Astrocyte (in vitro differentiated cells and primary cell): ENCODE results near the gene C16orf46.

ENCODE experiments used
- CTCF ChIP-seq: IDR thresholded peaks from 2 replicates; pipeline ENCODE4 v1.5.1; 2011; ENCODE audit warnings: low read depth, mild to moderate bottlenecking, inconsistent platforms, low read length, moderate library complexity; ENCODE audit not compliant: insufficient read depth
- EZH2 ChIP-seq: IDR thresholded peaks from 2 replicates; pipeline ENCODE4 v1.6.1; 2012; ENCODE audit warnings: mild to moderate bottlenecking, low read length, inconsistent platforms; ENCODE audit not compliant: insufficient read depth

DNA sequence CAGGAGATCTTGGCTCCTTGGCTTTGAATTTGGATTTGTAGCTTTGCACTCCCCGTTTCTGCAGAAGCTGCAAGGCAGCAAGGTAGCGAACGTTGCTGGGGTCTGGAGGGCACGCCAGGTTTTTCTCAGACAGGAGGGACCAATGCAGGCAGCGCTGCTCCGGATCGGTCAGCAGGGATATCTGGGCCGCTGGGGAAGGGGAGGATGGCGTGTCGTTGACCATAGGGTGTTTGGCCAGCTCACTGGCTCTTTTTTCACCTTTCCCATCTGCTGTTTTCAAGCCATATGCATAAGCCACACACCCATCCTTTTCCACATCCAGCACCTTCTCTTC lies 15.8 kb downstream of the C16orf46 start:
- TF ChIP-seq CTCF: no peak
- TF ChIP-seq EZH2: no peak
